ENCODE data around the gene PLPP1. TPM values are rescaled to one million over a fixed set of nuclear protein-coding genes. Genes with fewer than 3 reads are reported as not detected.

Gene PLPP1
- total and polyA plus RNA-seq, 4 donors = 51.9 to 129 (median 60.7) TPM

GRCh38 chr5:55440188-55440646 lies 94.5 kb downstream of the PLPP1 start:
- peak overlapping the region in 1 of 2 donors; percentile 90 for H3K27ac ChIP-seq (ENCODE audit: low read depth in 1 of 2, low read length in 1 of 2)
- ATAC-seq (ENCODE audit: insufficient read depth, low FRiP score) (no peak), DNase-seq (no peak)
- no peaks in the 10 kb centered on the region for H3K27me3 ChIP-seq (ENCODE audit: control insufficient read depth in 3 of 3, insufficient read depth in 3 of 3, low read length in 2 of 3)
- peaks cover 0 to 1% (median 0%) of the 10 kb centered on the region in 4 donors for H3K9me3 ChIP-seq (ENCODE audit: control insufficient read depth in 4 of 4, insufficient read depth in 3 of 4, low read length in 3 of 4)
- no peak for TF ChIP-seq CTCF (IDR thresholded peaks at IDR 0.05; ENCODE audit: control extremely low read depth, extremely low read depth)
- peaks cover 4 to 30% (median 11%) of the 10 kb centered on the region in 4 donors for H3K36me3 ChIP-seq (ENCODE audit: control insufficient read depth in 4 of 4, insufficient read depth in 4 of 4, low read length in 4 of 4)
- no peak overlapping the region for H3K9ac ChIP-seq (ENCODE audit: insufficient read depth in 1 of 2, low read length in 2 of 2)
- peaks cover 5 to 31% (median 26%) of the 10 kb centered on the region in 5 donors for H3K4me1 ChIP-seq (ENCODE audit: control insufficient read depth in 5 of 5, insufficient read depth in 5 of 5, low read length in 5 of 5)
- H3K4me3 ChIP-seq = no peak overlapping the region
- 72 to 76% methylated on average over 6 of the region's 6 CpGs for WGBS, 2 donors

- DNase-seq (peak; percentile 50 to 70 (median 68)), ATAC-seq (ENCODE audit: insufficient read depth, low FRiP score) (no peak)
- no peak for TF ChIP-seq CTCF (IDR thresholded peaks at IDR 0.05; ENCODE audit: control extremely low read depth, extremely low read depth)
- Histone ChIP-seq H3K4me3 (no peak overlapping the region), H3K27me3 (ENCODE audit: control insufficient read depth in 3 of 3, insufficient read depth in 3 of 3, low read length in 2 of 3) (no peaks in the 10 kb centered on the region), H3K4me1 (ENCODE audit: control insufficient read depth in 5 of 5, insufficient read depth in 5 of 5, low read length in 5 of 5) (peaks cover 5 to 31% (median 27%) of the 10 kb centered on the region in 5 donors), H3K9me3 (ENCODE audit: control insufficient read depth in 4 of 4, insufficient read depth in 3 of 4, low read length in 3 of 4) (peaks cover 0 to 1% (median 0%) of the 10 kb centered on the region in 4 donors), H3K27ac (ENCODE audit: low read depth in 1 of 2, low read length in 1 of 2) (peak overlapping the region; percentile 17 to 90), H3K36me3 (ENCODE audit: control insufficient read depth in 4 of 4, insufficient read depth in 4 of 4, low read length in 4 of 4) (peaks cover 4 to 30% (median 11%) of the 10 kb centered on the region in 4 donors), H3K9ac (ENCODE audit: insufficient read depth in 1 of 2, low read length in 2 of 2) (no peak overlapping the region)
- 60 to 79% methylated on average over 4 of the region's 4 CpGs for WGBS, 2 donors
Measured at GRCh38 chr5:55438998-55439397, 95.8 kb downstream of the PLPP1 start.

DNA sequence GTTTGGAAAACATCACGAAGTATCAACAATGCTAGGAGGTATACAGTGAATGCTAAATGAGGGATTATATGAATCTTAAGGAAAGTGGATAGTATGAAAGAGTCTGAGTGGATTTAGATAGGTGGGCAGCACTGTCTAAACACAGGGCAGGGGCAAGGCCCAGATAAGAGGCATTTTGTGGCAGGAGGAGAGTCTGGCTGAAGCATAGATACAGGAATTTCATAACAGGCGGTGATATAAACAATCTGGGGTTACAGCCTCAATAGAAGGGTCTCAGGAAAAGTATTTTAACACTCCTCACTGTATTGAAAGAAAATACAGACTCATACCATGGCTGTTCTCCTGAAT lies 96.9 kb downstream of the PLPP1 start:
- H3K27me3 ChIP-seq (ENCODE audit: control insufficient read depth in 3 of 3, insufficient read depth in 3 of 3, low read length in 2 of 3) = no peaks in the 10 kb centered on the region
- H3K9ac ChIP-seq (ENCODE audit: insufficient read depth in 1 of 2, low read length in 2 of 2) = peak overlapping the region in 1 of 2 donors; percentile 38
- TF ChIP-seq CTCF (IDR thresholded peaks at IDR 0.05; ENCODE audit: control extremely low read depth, extremely low read depth) = no peak
- H3K9me3 ChIP-seq (ENCODE audit: control insufficient read depth in 4 of 4, insufficient read depth in 3 of 4, low read length in 3 of 4) = peaks cover 0 to 1% (median 0%) of the 10 kb centered on the region in 4 donors
- ATAC-seq (ENCODE audit: insufficient read depth, low FRiP score) (no peak), DNase-seq (no peak)
- H3K4me1 ChIP-seq (ENCODE audit: control insufficient read depth in 5 of 5, insufficient read depth in 5 of 5, low read length in 5 of 5) = peaks cover 5 to 28% (median 27%) of the 10 kb centered on the region in 5 donors
- WGBS, 2 donors = 83 to 88% methylated on average over 2 of the region's 2 CpGs
- no peak overlapping the region for H3K4me3 ChIP-seq
- H3K27ac ChIP-seq (ENCODE audit: low read depth in 1 of 2, low read length in 1 of 2) = peak overlapping the region; percentile 75 to 90
- H3K36me3 ChIP-seq (ENCODE audit: control insufficient read depth in 4 of 4, insufficient read depth in 4 of 4, low read length in 4 of 4) = peaks cover 4 to 30% (median 11%) of the 10 kb centered on the region in 4 donors

DNA sequence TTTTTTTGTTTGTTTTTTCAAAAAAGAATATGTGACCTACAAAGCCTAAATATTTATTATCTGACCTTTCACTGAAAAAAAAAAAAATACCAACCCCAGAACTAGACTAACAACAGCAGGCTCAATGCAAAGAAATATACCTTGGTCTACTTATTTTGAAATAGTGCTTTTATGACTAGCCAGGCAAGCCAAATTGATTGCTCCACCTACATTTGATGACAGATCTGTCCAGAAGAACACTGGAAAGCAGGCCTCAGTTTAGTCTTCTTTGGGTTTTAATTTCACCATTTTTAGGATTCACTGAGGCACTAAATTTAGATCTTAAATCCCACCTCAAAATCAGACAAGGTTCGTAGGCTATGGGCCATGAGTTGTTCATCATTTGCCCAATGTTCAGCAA lies 97.3 kb downstream of the PLPP1 start:
- H3K9me3 ChIP-seq (ENCODE audit: control insufficient read depth in 4 of 4, insufficient read depth in 3 of 4, low read length in 3 of 4) = peaks cover 0 to 1% (median 0%) of the 10 kb centered on the region in 4 donors
- TF ChIP-seq CTCF (IDR thresholded peaks at IDR 0.05; ENCODE audit: control extremely low read depth, extremely low read depth) = no peak
- peak overlapping the region in 1 of 2 donors; percentile 90 for H3K27ac ChIP-seq (ENCODE audit: low read depth in 1 of 2, low read length in 1 of 2)
- H3K27me3 ChIP-seq (ENCODE audit: control insufficient read depth in 3 of 3, insufficient read depth in 3 of 3, low read length in 2 of 3) = no peaks in the 10 kb centered on the region
- ATAC-seq (ENCODE audit: insufficient read depth, low FRiP score) = no peak
- 78 to 89% methylated on average over 1 of the region's 1 CpG for WGBS, 2 donors
- H3K9ac ChIP-seq (ENCODE audit: insufficient read depth in 1 of 2, low read length in 2 of 2) = no peak overlapping the region
- H3K4me3 ChIP-seq = no peak overlapping the region
- no peak for DNase-seq
- peaks cover 4 to 33% (median 11%) of the 10 kb centered on the region in 4 donors for H3K36me3 ChIP-seq (ENCODE audit: control insufficient read depth in 4 of 4, insufficient read depth in 4 of 4, low read length in 4 of 4)
- peaks cover 5 to 28% (median 27%) of the 10 kb centered on the region in 5 donors for H3K4me1 ChIP-seq (ENCODE audit: control insufficient read depth in 5 of 5, insufficient read depth in 5 of 5, low read length in 5 of 5)

Measured in lung (tissue), 12 donors.